GM12872 (cell line): ENCODE results near the gene P2RY10.

Experiments used
- TF ChIP-seq, protein P1 (sequence below): IDR thresholded peaks from 3 replicates; pipeline ENCODE4 v1.5.1; 2011; ENCODE audit warnings: low read depth, mild to moderate bottlenecking, low read length, moderate library complexity; ENCODE audit not compliant: insufficient read depth

P2RY10 gene

DNA sequence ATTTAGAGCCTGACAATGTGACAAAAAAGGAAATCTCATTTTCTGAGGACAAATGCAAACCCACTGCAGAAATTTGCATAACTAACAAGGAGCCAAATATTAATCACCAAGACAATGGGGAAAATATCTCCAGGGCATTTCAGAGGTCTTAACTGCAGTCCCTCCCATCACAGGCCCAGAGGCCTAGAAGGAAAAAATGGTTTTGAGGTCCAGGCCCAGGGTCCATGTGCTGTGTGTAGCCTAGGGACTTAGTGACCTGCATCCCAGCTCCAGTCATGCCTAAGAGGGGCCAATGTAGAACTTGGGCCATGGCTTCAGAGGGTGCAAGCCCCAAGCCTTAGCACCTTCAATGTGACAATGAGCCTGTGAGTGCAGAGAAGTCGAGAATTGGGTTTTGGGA is 44.2 kb downstream of the P2RY10 start:
- TF ChIP-seq, protein P1, sequence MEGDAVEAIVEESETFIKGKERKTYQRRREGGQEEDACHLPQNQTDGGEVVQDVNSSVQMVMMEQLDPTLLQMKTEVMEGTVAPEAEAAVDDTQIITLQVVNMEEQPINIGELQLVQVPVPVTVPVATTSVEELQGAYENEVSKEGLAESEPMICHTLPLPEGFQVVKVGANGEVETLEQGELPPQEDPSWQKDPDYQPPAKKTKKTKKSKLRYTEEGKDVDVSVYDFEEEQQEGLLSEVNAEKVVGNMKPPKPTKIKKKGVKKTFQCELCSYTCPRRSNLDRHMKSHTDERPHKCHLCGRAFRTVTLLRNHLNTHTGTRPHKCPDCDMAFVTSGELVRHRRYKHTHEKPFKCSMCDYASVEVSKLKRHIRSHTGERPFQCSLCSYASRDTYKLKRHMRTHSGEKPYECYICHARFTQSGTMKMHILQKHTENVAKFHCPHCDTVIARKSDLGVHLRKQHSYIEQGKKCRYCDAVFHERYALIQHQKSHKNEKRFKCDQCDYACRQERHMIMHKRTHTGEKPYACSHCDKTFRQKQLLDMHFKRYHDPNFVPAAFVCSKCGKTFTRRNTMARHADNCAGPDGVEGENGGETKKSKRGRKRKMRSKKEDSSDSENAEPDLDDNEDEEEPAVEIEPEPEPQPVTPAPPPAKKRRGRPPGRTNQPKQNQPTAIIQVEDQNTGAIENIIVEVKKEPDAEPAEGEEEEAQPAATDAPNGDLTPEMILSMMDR = no peak

DNA sequence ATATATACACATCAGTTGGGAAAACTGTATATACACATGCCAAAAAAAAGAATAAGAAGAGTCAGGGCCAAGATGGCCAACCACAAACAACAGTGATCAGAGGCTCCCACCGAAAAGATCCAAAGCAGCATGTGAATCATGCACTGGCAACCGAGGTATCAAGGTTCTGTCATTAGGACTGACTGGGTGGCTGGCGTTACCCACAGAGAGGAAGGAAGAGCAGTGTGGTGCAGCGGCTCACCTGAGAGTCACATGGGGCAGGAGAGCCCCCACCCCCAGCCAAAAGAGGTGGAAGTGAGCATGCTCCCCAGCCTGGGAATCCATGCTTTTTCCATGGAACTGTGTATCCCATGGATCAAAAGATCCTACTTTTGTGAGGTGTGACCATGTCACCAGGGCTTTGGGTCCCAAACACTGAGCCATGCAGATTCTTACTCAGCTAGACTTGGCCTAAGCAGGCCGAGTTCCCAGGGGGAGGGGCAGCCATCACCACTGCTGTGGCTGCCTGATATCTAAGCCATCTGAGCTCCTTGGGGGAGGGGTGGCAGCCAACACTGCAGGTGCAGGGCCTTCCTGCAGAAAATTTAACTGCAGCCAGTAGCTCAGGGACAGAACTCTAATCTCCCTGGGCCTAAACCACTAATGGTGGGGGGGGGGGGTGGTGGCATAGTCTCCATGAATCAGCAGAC is 52.8 kb downstream of the P2RY10 start:
- TF ChIP-seq, protein P1 = no peak
